Activated CD8-positive, alpha-beta T cell treated with anti-CD3 and anti-CD28 coated beads for 36 hours (primary cell): ENCODE results near the gene HSPA1L. TPM values are rescaled to one million over a fixed set of nuclear protein-coding genes. Genes with fewer than 3 reads are reported as not detected.

Experiments
- ATAC-seq: fragments of 200-7000 bp; cut with Tn5 transposase; one replicate; pipeline ENCODE4 v1.10.0; 2021; ENCODE audit warnings: mild to moderate bottlenecking, moderate library complexity
- CTCF ChIA-PET: fragments of 350-600 bp; sonication (Branson Sonifier 250); formaldehyde crosslinking; loops from one replicate; lab custom pipeline; 2021; ENCODE audit warnings: antibody characterized with exemption; lab: Charles Lee
- POLR2A ChIA-PET: fragments of 350-600 bp; sonication (Branson Sonifier 250); formaldehyde crosslinking; loops from one replicate; lab custom pipeline; 2021; ENCODE audit warnings: antibody characterized with exemption; lab: Charles Lee
- DNase-seq: peaks from one replicate; pipeline ENCODE4 v3.0.0-alpha.2; 2020
- H3K27ac Mint-ChIP-seq: one replicate; pipeline ENCODE4 v1.8.0; 2021; ENCODE audit warnings: mild to moderate bottlenecking, mixed read lengths
- H3K27me3 Mint-ChIP-seq: one replicate; pipeline ENCODE4 v1.8.0; 2021; ENCODE audit warnings: mixed read lengths
- H3K36me3 Mint-ChIP-seq: one replicate; pipeline ENCODE4 v1.8.0; 2021; ENCODE audit warnings: low read depth, mixed read lengths
- H3K4me1 Mint-ChIP-seq: one replicate; pipeline ENCODE4 v1.8.0; 2021; ENCODE audit warnings: low read depth, mixed read lengths
- H3K4me3 Mint-ChIP-seq: one replicate; pipeline ENCODE4 v1.8.0; 2021; ENCODE audit warnings: mild to moderate bottlenecking, moderate library complexity, mixed read lengths
- H3K9me3 Mint-ChIP-seq: one replicate; pipeline ENCODE4 v1.8.0; 2021; ENCODE audit warnings: mixed read lengths
- intact Hi-C: fragments of 100-400 bp; cut with micrococcal nuclease; formaldehyde crosslinking; loops from one replicate; pipeline ENCODE4 v1.10.0; 2022
- total RNA-seq, 2 experiments: library from RNA; stranded (reverse); gene quantifications; one replicate each; pipeline ENCODE4 v1.2.3, GENCODE V29; 2021
- TF ChIP-seq, protein P1 (sequence below): fragments of 200-600 bp; IDR thresholded peaks from one replicate; pipeline ENCODE4 v1.8.0; 2022; ENCODE audit warnings: antibody characterized with exemption, mild to moderate bottlenecking

The HSPA1L gene
- total RNA-seq, 2 experiments from 2014 or later = 1.7 to 2.0 TPM

DNA sequence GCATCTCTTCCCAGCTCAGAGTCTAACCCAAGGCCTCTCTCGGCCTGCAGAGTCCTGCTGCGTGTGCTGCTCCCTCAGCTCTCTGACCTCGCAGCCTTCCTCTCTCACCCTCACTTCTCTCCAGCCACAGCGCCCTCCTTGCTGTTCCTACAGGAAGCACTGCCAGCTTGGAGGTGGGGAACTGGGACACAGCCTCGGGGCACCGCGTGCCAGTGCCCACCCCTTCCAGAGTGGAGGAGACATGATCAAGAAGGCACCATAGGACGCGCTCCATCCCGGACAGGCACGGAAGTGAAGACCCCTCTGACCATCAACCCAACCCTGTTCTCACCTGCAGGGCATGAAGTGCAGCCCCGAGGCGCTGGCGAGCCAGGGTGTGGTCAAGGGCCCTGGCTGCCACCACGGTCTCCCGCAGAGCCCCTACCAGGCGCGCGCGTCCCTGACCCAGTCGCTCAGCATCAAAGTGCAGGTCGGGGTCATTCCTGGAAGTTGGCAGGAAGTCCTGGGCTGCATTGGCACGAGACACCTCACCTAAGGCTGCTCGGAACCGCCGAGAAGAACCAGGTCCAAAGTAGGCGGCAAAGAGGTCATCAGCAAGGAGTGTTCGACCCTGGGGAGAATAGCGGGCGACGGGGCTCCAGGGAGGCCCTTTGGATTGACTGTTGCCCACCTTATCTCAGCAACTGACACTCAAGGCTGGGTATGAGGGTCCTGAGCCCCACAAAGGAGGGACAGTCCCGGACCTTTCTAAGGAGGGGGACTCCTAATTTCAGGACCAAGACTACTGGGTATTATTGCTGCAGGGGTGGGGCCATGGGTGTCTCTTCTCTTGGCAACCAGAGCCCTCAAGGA lies 39.2 kb downstream of the HSPA1L start:
- ChIA-PET POLR2A (interaction anchor here (0.6 to 2.0 kb wide), 6 partner anchors 10 to 194 kb away, joined by 3 to 7 read pairs (median 3); partner anchors contain the start of gene LTB), CTCF (interaction anchor here (1.3 to 1.6 kb wide), 2 partner anchors 16 to 46 kb away, joined by 4 to 5 read pairs; partner anchors contain the start of gene DDAH2)
- H3K9me3 Mint-ChIP-seq = no peaks in the 10 kb centered on the region
- DNase-seq (no peak), ATAC-seq (no peak)
- no peaks in the 10 kb centered on the region for H3K27me3 Mint-ChIP-seq
- TF ChIP-seq, protein P1, sequence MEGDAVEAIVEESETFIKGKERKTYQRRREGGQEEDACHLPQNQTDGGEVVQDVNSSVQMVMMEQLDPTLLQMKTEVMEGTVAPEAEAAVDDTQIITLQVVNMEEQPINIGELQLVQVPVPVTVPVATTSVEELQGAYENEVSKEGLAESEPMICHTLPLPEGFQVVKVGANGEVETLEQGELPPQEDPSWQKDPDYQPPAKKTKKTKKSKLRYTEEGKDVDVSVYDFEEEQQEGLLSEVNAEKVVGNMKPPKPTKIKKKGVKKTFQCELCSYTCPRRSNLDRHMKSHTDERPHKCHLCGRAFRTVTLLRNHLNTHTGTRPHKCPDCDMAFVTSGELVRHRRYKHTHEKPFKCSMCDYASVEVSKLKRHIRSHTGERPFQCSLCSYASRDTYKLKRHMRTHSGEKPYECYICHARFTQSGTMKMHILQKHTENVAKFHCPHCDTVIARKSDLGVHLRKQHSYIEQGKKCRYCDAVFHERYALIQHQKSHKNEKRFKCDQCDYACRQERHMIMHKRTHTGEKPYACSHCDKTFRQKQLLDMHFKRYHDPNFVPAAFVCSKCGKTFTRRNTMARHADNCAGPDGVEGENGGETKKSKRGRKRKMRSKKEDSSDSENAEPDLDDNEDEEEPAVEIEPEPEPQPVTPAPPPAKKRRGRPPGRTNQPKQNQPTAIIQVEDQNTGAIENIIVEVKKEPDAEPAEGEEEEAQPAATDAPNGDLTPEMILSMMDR = no peak
- peak overlapping the region; percentile 73 for H3K27ac Mint-ChIP-seq
- intact Hi-C loops = no loop called here
- peaks cover 43% of the 10 kb centered on the region for H3K4me1 Mint-ChIP-seq
- peak overlapping the region; percentile 7 for H3K4me3 Mint-ChIP-seq
- H3K36me3 Mint-ChIP-seq = peaks cover 16% of the 10 kb centered on the region

DNA sequence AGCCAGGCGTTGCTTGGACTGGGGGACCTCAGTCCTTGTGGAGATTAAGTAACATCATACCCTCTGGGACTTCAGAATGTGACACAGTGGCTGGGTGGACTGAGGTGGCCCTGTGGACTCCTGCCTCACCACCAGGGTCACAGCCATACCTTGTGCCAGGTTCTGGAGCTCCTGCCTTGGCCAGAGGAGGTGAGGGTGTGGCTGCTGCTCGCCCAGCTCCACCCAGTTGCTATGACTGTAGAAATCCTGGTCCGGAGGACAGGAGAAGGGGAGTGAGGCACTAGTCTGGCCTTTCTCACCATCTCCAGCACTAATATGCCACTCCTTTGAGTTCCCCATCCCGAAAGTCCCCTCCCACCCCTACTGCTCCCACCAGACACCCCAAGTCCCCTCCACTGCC lies 39.9 kb downstream of the HSPA1L start:
- H3K4me3 Mint-ChIP-seq = no peak overlapping the region
- TF ChIP-seq, protein P1 = no peak
- POLR2A ChIA-PET = interaction anchor here (0.6 to 2.0 kb wide), 6 partner anchors 9 to 137 kb away, joined by 3 to 7 read pairs (median 3); partner anchors contain the start of gene CLIC1

GRCh38 chr6:31771992-31772358 lies 43.1 kb downstream of the HSPA1L start:
- Mint-ChIP-seq H3K36me3 (no peaks in the 10 kb centered on the region), H3K4me1 (peaks cover 40% of the 10 kb centered on the region), H3K9me3 (no peaks in the 10 kb centered on the region), H3K4me3 (no peak overlapping the region), H3K27me3 (no peaks in the 10 kb centered on the region), H3K27ac (peak overlapping the region; percentile 78)
- ATAC-seq (peak; percentile 15), DNase-seq (peak; percentile 73)
- TF ChIP-seq, protein P1 = no peak
- intact Hi-C loops = no loop called here
- ChIA-PET CTCF (interaction anchor here (1.2 to 4.5 kb wide), 6 partner anchors 19 to 47 kb away, joined by 3 to 35 read pairs (median 4); partner anchors contain the start of genes DDAH2 and MSH5), POLR2A (interaction anchor here (0.9 kb wide), 1 partner anchor 64 kb away, joined by 6 read pairs; no protein-coding TSS in a partner anchor)

More for the DNA sequence above, 39.9 kb downstream of the HSPA1L start:
- Mint-ChIP-seq H3K4me1 (peaks cover 43% of the 10 kb centered on the region), H3K36me3 (peaks cover 11% of the 10 kb centered on the region), H3K9me3 (no peaks in the 10 kb centered on the region), H3K27ac (no peak overlapping the region), H3K27me3 (no peaks in the 10 kb centered on the region)
- intact Hi-C loops = no loop called here
- ATAC-seq (no peak), DNase-seq (no peak)
- CTCF ChIA-PET = interaction anchor here (0.7 to 1.6 kb wide), 3 partner anchors 16 to 45 kb away, joined by 3 to 5 read pairs (median 4); partner anchors contain the start of gene DDAH2

DNA sequence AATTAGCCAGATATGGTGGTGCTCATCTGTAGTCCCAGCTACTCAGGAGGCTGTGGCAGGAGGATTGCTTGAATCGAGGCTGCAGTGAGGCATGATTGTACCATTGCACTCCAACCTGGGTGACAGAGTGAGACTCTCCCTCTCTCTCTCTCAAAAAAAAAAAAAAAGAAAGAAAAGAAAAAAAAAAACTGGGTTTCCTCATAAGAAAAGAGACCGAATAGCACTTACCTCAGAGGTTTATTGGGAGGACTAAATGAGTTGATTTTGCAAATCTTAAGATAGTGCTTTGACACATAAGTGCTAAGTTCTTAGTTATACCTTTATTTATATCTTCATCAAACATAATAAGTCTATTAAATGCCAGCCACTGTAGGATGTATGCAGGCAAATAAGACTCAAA lies 44.2 kb downstream of the HSPA1L start:
- CTCF ChIA-PET = interaction anchor here (1.2 to 4.5 kb wide), 12 partner anchors 8 to 173 kb away, joined by 3 to 59 read pairs (median 14); partner anchors contain the start of genes CLIC1, DDAH2, HSPA1A and HSPA1L
- Mint-ChIP-seq H3K27me3 (no peaks in the 10 kb centered on the region), H3K4me1 (peaks cover 32% of the 10 kb centered on the region), H3K4me3 (no peak overlapping the region), H3K9me3 (no peaks in the 10 kb centered on the region), H3K27ac (no peak overlapping the region), H3K36me3 (no peaks in the 10 kb centered on the region)
- no peak for DNase-seq
- POLR2A ChIA-PET = interaction anchor here (0.6 to 1.8 kb wide), 5 partner anchors 25 to 1182 kb away, joined by 3 to 6 read pairs (median 3); partner anchors contain the start of genes DXO and VARS1
- TF ChIP-seq, protein P1 = no peak
- ATAC-seq = no peak
- intact Hi-C loops = no loop called here
